H1 (cell line): ENCODE data around the gene CCDC182. TPM values are rescaled to one million over a fixed set of nuclear protein-coding genes. Genes with fewer than 3 reads are reported as not detected.

Experiments used
- CTCF ChIA-PET: fragments of 300-600 bp; sonication (Branson Sonifier 250); formaldehyde crosslinking; loops from one replicate; lab custom pipeline; 2021; ENCODE audit not compliant: partially characterized antibody; lab: Charles Lee
- POLR2A ChIA-PET: fragments of 300-600 bp; sonication (Branson Sonifier 250); formaldehyde crosslinking; loops from one replicate; lab custom pipeline; 2021; ENCODE audit warnings: inconsistent platforms; ENCODE audit not compliant: partially characterized antibody; lab: Charles Lee
- DNase-seq, 2 experiments: peaks; one replicate each; pipeline versions ENCODE4 v3.0.0 to v3.0.0-alpha.2; 2010 to 2022; ENCODE audit warnings: low spot score in 2 of 2, low read depth in 1 of 2, mixed read lengths in 1 of 2
- FAIRE-seq: peaks from 2 replicates; lab custom pipeline; 2011; peaks lifted over from hg19 to GRCh38; lab: Jason Lieb, UNC
- H2AFZ ChIP-seq: 2 replicates; pipeline ENCODE4 v1.8.1; 2012; ENCODE audit warnings: low read length, inconsistent platforms
- H2AK5ac ChIP-seq: 2 replicates; pipeline ENCODE4 v1.6.1; 2013; ENCODE audit warnings: low read depth, low read length
- H2BK120ac ChIP-seq: replicated peaks from 2 replicates; pipeline ENCODE3; 2013; ENCODE audit warnings: low read depth, low read length, inconsistent platforms
- H2BK12ac ChIP-seq: 2 replicates; pipeline ENCODE4 v1.6.1; 2013; ENCODE audit warnings: low read depth, low read length
- H2BK15ac ChIP-seq: 2 replicates; pipeline ENCODE4 v1.6.1; 2013; ENCODE audit warnings: low read length
- H2BK20ac ChIP-seq: 2 replicates; pipeline ENCODE4 v1.6.1; 2013; ENCODE audit warnings: low read length
- H2BK5ac ChIP-seq: 2 replicates; pipeline ENCODE4 v1.6.1; 2013; ENCODE audit warnings: low read depth, low read length
- H3K14ac ChIP-seq: 2 replicates; pipeline ENCODE4 v1.6.1; 2013; ENCODE audit warnings: inconsistent platforms; ENCODE audit not compliant: insufficient read length
- H3K18ac ChIP-seq: 2 replicates; pipeline ENCODE4 v1.6.1; 2013; ENCODE audit warnings: low read length; ENCODE audit errors: extremely low read depth
- H3K23ac ChIP-seq: 2 replicates; pipeline ENCODE4 v1.6.1; 2013; ENCODE audit warnings: inconsistent platforms; ENCODE audit not compliant: insufficient read length
- H3K23me2 ChIP-seq: 2 replicates; pipeline ENCODE4 v1.6.1; 2013; ENCODE audit warnings: low read depth, low read length
- H3K27ac ChIP-seq: 2 replicates; pipeline ENCODE4 v1.6.1; 2011; ENCODE audit warnings: low read depth, low read length, inconsistent platforms
- H3K27me3 ChIP-seq, 4 experiments: replicated peaks in 1 of 4; 1 replicate in 1 of 4; 2 replicates in 3 of 4; pipeline versions ENCODE4 v1.6.1 to v1.8.1; 2011 to 2013; ENCODE audit warnings: low read length in 3 of 4, mild to moderate bottlenecking in 3 of 4, inconsistent platforms in 2 of 4, mixed read lengths in 2 of 4, moderate library complexity in 1 of 4; ENCODE audit not compliant: control insufficient read depth in 3 of 4, insufficient read depth in 3 of 4; ENCODE audit errors: extremely low read depth in 1 of 4
- H3K36me3 ChIP-seq, 4 experiments: 2 replicates each; pipeline versions ENCODE4 v1.6.1 to v1.8.1; 2011 to 2013; ENCODE audit warnings: mild to moderate bottlenecking in 4 of 4, low read length in 3 of 4, moderate library complexity in 2 of 4, control low read depth in 1 of 4, inconsistent platforms in 1 of 4; ENCODE audit not compliant: insufficient read depth in 4 of 4, control insufficient read depth in 2 of 4
- H3K4ac ChIP-seq: replicated peaks from 2 replicates; pipeline ENCODE3; 2013; ENCODE audit warnings: low read length, low read depth, mixed read lengths, inconsistent platforms; ENCODE audit not compliant: insufficient read length
- H3K4me1 ChIP-seq, 4 experiments: replicated peaks in 1 of 4; 1 replicate in 1 of 4; 2 replicates in 3 of 4; pipeline versions ENCODE4 v1.6.1 to v1.8.1; 2011 to 2013; ENCODE audit warnings: low read length in 3 of 4, inconsistent platforms in 2 of 4, mixed read lengths in 1 of 4; ENCODE audit not compliant: insufficient read depth in 4 of 4, control insufficient read depth in 3 of 4
- H3K4me2 ChIP-seq, 2 experiments: 2 replicates each; pipeline versions ENCODE4 v1.6.1 to v1.8.1; 2011 to 2013; ENCODE audit warnings: low read depth in 2 of 2, low read length in 2 of 2, control low read depth in 1 of 2, inconsistent platforms in 1 of 2, mild to moderate bottlenecking in 1 of 2; ENCODE audit not compliant: insufficient read depth in 1 of 2
- H3K4me3 ChIP-seq, 4 experiments: fragments of 200-600, 300-600 bp in 1 of 4; sonication (generic), shearing (Covaris generic), sonication (Bioruptor Twin) in 1 of 4; 2 replicates each; pipeline versions ENCODE4 v1.5.1 to v1.8.1; 2011 to 2016; ENCODE audit warnings: low read length in 4 of 4, low read depth in 3 of 4, control low read depth in 2 of 4, inconsistent platforms in 2 of 4, mild to moderate bottlenecking in 2 of 4, mixed read lengths in 1 of 4, moderate library complexity in 1 of 4; ENCODE audit not compliant: insufficient read depth in 2 of 4; ENCODE audit errors: extremely low read depth in 1 of 4
- H3K56ac ChIP-seq: replicated peaks from 2 replicates; pipeline ENCODE3; 2013; ENCODE audit warnings: low read depth, mild to moderate bottlenecking, mixed read lengths, low read length, inconsistent platforms; ENCODE audit not compliant: insufficient read length
- H3K79me1 ChIP-seq: 2 replicates; pipeline ENCODE4 v1.6.1; 2013; ENCODE audit warnings: low read depth, low read length, control low read depth
- H3K79me2 ChIP-seq, 2 experiments: 2 replicates each; pipeline versions ENCODE4 v1.6.1 to v1.8.1; 2012 to 2013; ENCODE audit warnings: low read length in 2 of 2, mild to moderate bottlenecking in 2 of 2, inconsistent platforms in 1 of 2; ENCODE audit not compliant: insufficient read depth in 2 of 2, control insufficient read depth in 1 of 2
- H3K9ac ChIP-seq, 4 experiments: replicated peaks in 1 of 4; 1 replicate in 1 of 4; 2 replicates in 3 of 4; pipeline versions ENCODE4 v1.6.1 to v1.8.1; 2011 to 2013; ENCODE audit warnings: low read depth in 3 of 4, low read length in 3 of 4, control low read depth in 2 of 4, mild to moderate bottlenecking in 2 of 4, moderate library complexity in 2 of 4, inconsistent platforms in 1 of 4; ENCODE audit errors: extremely low read depth in 1 of 4
- H3K9me3 ChIP-seq, 2 experiments: 2 replicates each; pipeline versions ENCODE4 v1.6.1 to v1.8.1; 2012 to 2013; ENCODE audit warnings: mild to moderate bottlenecking in 2 of 2, moderate library complexity in 2 of 2, control low read depth in 1 of 2, inconsistent platforms in 1 of 2, low read depth in 1 of 2, low read length in 1 of 2, mixed read lengths in 1 of 2; ENCODE audit not compliant: insufficient read depth in 2 of 2
- H4K20me1 ChIP-seq, 2 experiments: replicated peaks in 1 of 2; 2 replicates each; pipeline versions ENCODE3 to v1.8.1; 2011 to 2013; ENCODE audit warnings: inconsistent platforms in 2 of 2, low read length in 2 of 2, mild to moderate bottlenecking in 1 of 2; ENCODE audit not compliant: insufficient read depth in 2 of 2, control insufficient read depth in 1 of 2
- H4K5ac ChIP-seq: 2 replicates; pipeline ENCODE4 v1.6.1; 2013; ENCODE audit warnings: low read length, low read depth, mixed read lengths, inconsistent platforms; ENCODE audit not compliant: insufficient read length
- H4K8ac ChIP-seq: 2 replicates; pipeline ENCODE4 v1.8.0; 2013; ENCODE audit warnings: mild to moderate bottlenecking, moderate library complexity, low read length, inconsistent platforms; ENCODE audit not compliant: insufficient read depth; ENCODE audit errors: extremely low read depth
- H4K91ac ChIP-seq: replicated peaks from 2 replicates; pipeline ENCODE3; 2013; ENCODE audit warnings: low read length, mixed read lengths, inconsistent platforms; ENCODE audit not compliant: insufficient read length
- ASH2L ChIP-seq: fragments of 200-600, 300-600 bp; sonication (generic); IDR thresholded peaks from one replicate; pipeline ENCODE4 v1.7.1; 2017; ENCODE audit warnings: low read length
- ATF3 ChIP-seq: IDR thresholded peaks from 2 replicates; pipeline ENCODE4 v1.6.1; 2011; ENCODE audit warnings: low read depth, mild to moderate bottlenecking, low read length; ENCODE audit not compliant: insufficient read depth
- BACH1 ChIP-seq: IDR thresholded peaks from 2 replicates; pipeline ENCODE4 v1.6.1; 2012; ENCODE audit warnings: low read length, improper control_type of control experiment
- EZH2 ChIP-seq: fragments of 200-600 bp; sonication (generic); IDR thresholded peaks from 2 replicates; pipeline ENCODE4 v1.7.1; 2012; ENCODE audit warnings: low read depth, mild to moderate bottlenecking, moderate library complexity, low read length, inconsistent platforms; ENCODE audit not compliant: severe bottlenecking
- RNF2 ChIP-seq: fragments of 200-900, 300-1000 bp; sonication (generic); IDR thresholded peaks from 2 replicates; pipeline ENCODE4 v1.7.1; 2016; ENCODE audit warnings: borderline replicate concordance, low read depth, mild to moderate bottlenecking, antibody characterized with exemption, low read length; ENCODE audit not compliant: poor library complexity, severe bottlenecking; ENCODE audit errors: missing control alignments
- SUZ12 ChIP-seq: fragments of 200-600 bp; sonication (generic); IDR thresholded peaks from 2 replicates; pipeline ENCODE4 v1.6.1; 2012; ENCODE audit warnings: mild to moderate bottlenecking, inconsistent platforms, low read length, moderate library complexity, mixed read lengths
- TAF1 ChIP-seq: IDR thresholded peaks from 2 replicates; pipeline ENCODE4 v1.6.1; 2011; ENCODE audit warnings: mild to moderate bottlenecking, low read depth, low read length
- YY1 ChIP-seq: IDR thresholded peaks from 2 replicates; pipeline ENCODE4 v1.6.1; 2011; ENCODE audit warnings: low read depth, mild to moderate bottlenecking, low read length
- WGBS, 2 experiments: shearing (Covaris generic) in 1 of 2; methylation state at CpG; one replicate each; pipeline versions ENCODE4 v1.1.6 to v1.1.7; 2013 to 2015; ENCODE audit warnings: low lambda C conversion rate in 2 of 2, mixed read lengths in 2 of 2, inconsistent platforms in 1 of 2, low coverage in 1 of 2, missing lambda C conversion rate in 1 of 2; ENCODE audit not compliant: insufficient replicate concordance in 2 of 2, insufficient coverage in 1 of 2, insufficient read length in 1 of 2; ENCODE audit errors: extremely low coverage in 1 of 2, missing lambda C conversion rate in 1 of 2; 5-methylcytosine and 5-hydroxymethylcytosine counted together
- polyA plus RNA-seq, 7 experiments: library from polyadenylated mRNA; depleted of rRNA in 3 of 7; stranded (reverse) in 5 of 7; unstranded in 2 of 7; fragments of >200 nt in 5 of 7; fragments of 200-250 nt in 2 of 7; gene quantifications; 1 replicate in 5 of 7; 2 replicates in 1 of 7; 4 replicates in 1 of 7; pipeline versions ENCODE4 v1.2.1 to v1.2.3, GENCODE V29; 2011 to 2013; ENCODE audit warnings: missing spikeins in 2 of 7, mixed read lengths in 2 of 7
- total RNA-seq: library from RNA; stranded (reverse); fragmentation: NEBNext Ultra II Directional; extraction: Animal tissue kit (Norgen Biotek cat#: 25700); gene quantifications from 2 replicates; pipeline ENCODE4 v1.2.1, GENCODE V29; 2021

CCDC182 gene
- total and polyA plus RNA-seq, 2 of the 8 experiments (the other 6 are each of a cell fraction or from before 2014, with no cell fraction given), result not detected

DNA sequence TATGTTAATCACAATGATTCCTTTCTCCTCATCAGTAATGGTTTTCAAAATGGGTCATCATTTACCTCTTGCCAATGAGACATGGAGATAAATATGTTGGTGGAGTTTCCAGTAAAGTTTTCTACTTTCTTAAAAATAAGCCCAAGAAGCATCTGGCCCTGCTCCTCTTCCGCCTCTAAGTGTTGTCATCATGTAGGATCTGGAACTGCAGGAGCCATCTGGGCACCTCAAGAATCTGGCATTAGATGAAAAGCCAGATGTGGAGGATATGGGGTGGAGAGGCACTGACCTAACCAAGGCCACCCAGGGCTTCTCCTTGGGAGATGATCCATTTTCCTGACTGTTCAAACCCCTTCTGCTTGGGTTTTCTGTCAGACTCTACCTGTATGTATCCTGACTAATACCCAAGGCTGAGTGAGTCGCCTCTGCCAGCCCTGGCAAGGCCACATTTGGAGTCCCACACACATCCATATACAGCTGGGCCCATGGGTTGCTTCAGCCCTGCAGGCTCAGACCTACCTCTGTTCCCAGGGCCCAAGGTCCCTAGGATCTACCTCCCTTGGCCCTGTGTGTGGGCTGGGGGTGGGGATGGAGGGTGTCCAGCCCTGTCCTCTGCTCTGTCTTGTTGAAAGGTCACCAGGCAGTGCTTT, 24.6 kb downstream of the CCDC182 start:
- no peak overlapping the region for H2AFZ ChIP-seq
- no peak overlapping the region for H3K9ac ChIP-seq
- FAIRE-seq (no peak), DNase-seq (no peak)
- TF ChIP-seq YY1 (no peak), TAF1 (no peak), RNF2 (no peak), SUZ12 (no peak), BACH1 (no peak), ASH2L (no peak), ATF3 (no peak), EZH2 (no peak)
- H3K23ac ChIP-seq, result no peak overlapping the region
- no peaks in the 10 kb centered on the region for H3K4me1 ChIP-seq
- H3K36me3 ChIP-seq, result no peaks in the 10 kb centered on the region
- H3K4me2 ChIP-seq, result no peak overlapping the region
- H3K18ac ChIP-seq, result no peak overlapping the region
- ChIA-PET POLR2A (no interaction called here), CTCF (interaction anchor here (0.6 to 1.5 kb wide), 5 partner anchors 8 to 123 kb away, joined by 3 to 4 read pairs (median 3); no protein-coding TSS in a partner anchor)
- no peaks in the 10 kb centered on the region for H4K20me1 ChIP-seq
- no peak overlapping the region for H2BK20ac ChIP-seq
- H3K4ac ChIP-seq, result no peak overlapping the region
- no peak overlapping the region for H4K91ac ChIP-seq
- H3K27ac ChIP-seq, result no peak overlapping the region
- H3K79me2 ChIP-seq, result no peaks in the 10 kb centered on the region
- H2BK120ac ChIP-seq, result no peak overlapping the region
- no peaks in the 10 kb centered on the region for H3K79me1 ChIP-seq
- H2AK5ac ChIP-seq, result no peak overlapping the region
- H4K5ac ChIP-seq, result no peak overlapping the region
- H3K9me3 ChIP-seq, result no peaks in the 10 kb centered on the region
- no peaks in the 10 kb centered on the region for H3K23me2 ChIP-seq
- no peak overlapping the region for H2BK15ac ChIP-seq
- no peak overlapping the region for H3K56ac ChIP-seq
- H3K14ac ChIP-seq, result no peak overlapping the region
- H4K8ac ChIP-seq, result no peak overlapping the region
- H2BK12ac ChIP-seq, result no peak overlapping the region
- H3K4me3 ChIP-seq, result no peak overlapping the region
- H3K27me3 ChIP-seq, result no peaks in the 10 kb centered on the region
- H2BK5ac ChIP-seq, result no peak overlapping the region
- WGBS, 2 experiments, result 93% methylated on average over 2 of the region's 2 CpGs; no CpG with 5 or more reads in 1 of the 2 experiments
